ENCODE measurements around the gene ZC3H7A. TPM values are rescaled to one million over a fixed set of nuclear protein-coding genes. Genes with fewer than 3 reads are reported as not detected.
A peak's percentile ranks its signal among the peaks of the same experiment; 100 is the strongest.

Gene ZC3H7A
- total and polyA plus RNA-seq, 9 of the 15 experiments (the other 6 are each of a cell fraction or from before 2014, with no cell fraction given), result 19.8 to 49.1 (median 28.2) TPM

DNA sequence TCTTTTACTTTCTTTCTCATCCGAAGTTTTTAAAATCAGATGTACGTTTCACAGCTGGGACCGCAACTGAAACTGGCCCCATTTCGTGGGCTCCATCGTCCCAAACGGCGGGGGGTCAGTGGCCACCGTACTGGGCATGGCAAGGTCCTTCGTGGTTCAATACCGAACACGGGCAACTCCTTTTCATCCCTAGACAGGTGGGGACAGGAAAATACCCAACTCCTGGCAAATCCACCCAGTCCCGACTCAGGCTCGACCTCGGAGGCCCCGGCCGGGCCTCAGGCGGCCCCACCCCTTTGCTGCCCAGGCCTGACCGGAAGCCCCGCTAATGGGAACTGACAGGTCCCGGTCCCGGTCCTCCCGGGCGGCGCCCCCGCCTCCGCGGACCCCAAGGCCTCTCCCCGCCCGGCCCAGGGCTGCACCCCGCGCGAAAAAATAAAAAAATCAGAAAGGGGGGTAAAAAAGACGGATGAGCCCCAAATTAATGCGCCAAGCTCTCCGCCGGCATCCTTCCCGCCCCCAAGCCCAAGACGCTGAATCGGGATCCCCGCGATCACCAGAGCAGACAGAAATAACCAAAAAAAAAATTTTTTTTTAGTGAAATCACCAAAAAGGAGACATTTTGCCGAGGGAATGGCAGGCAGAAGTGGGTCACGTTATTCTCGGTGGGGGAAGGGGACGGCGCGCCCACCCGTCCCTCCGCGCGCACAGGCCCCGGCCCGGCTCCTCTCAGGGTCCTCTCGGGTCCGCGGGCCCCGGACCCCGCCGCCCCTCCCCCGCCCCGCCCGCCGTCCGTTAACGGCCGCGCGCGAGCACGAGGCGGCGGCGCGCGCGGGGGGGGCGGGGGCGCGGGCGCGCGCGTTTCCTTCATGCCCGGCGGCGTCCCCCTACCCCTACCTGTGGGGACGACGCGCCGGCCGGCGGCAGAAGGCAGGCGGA, 562 bp downstream of the ZC3H7A start (continued):
- TF ChIP-seq VEZF1 (CRISPR knock-in tag; IDR thresholded peaks at IDR 0.05) (peak; percentile 100), ZZZ3 (IDR thresholded peaks at IDR 0.05) (no peak), ZFX (CRISPR knock-in tag; IDR thresholded peaks at IDR 0.05) (peak; percentile 63), ZNF644 (tag; IDR thresholded peaks at IDR 0.05; ENCODE audit: low read depth) (0 out of 2 replicates have a peak, but pooled peaks have one; percentile 77), ASH1L (IDR thresholded peaks at IDR 0.05; ENCODE audit: borderline replicate concordance, low read depth, partially characterized antibody) (no peak), ZNF184 (CRISPR knock-in tag; IDR thresholded peaks at IDR 0.05) (no peak), CCNT2 (IDR thresholded peaks at IDR 0.05; ENCODE audit: borderline replicate concordance, extremely low read depth, insufficient read length, low read depth, low read length) (peak; percentile 67), ZNF551 (CRISPR knock-in tag; IDR thresholded peaks at IDR 0.05) (no peak), POLR2G (IDR thresholded peaks at IDR 0.05; ENCODE audit: low read depth, low read length) (peak; percentile 73), HDAC1 (IDR thresholded peaks at IDR 0.05) (peak in 1 of 2 experiments; percentile 60; a peak in 2 of 4 replicates), HDAC6 (IDR thresholded peaks at IDR 0.05; ENCODE audit: low read depth, low read length) (no peak), MTA2 (IDR thresholded peaks at IDR 0.05; ENCODE audit: low read depth) (no peak), RBM22 (IDR thresholded peaks at IDR 0.05; ENCODE audit: low read depth, low read length, poor library complexity, severe bottlenecking) (peak; percentile 49), ZNF79 (CRISPR knock-in tag; IDR thresholded peaks at IDR 0.05; ENCODE audit: low read depth) (no peak), ZNF766 (CRISPR knock-in tag; conservative IDR thresholded peaks at IDR 0.05) (peak; percentile 96), POLR2AphosphoS2 (IDR thresholded peaks at IDR 0.05; ENCODE audit: low read length) (no peak)
- TF ChIP-seq, protein P1, sequence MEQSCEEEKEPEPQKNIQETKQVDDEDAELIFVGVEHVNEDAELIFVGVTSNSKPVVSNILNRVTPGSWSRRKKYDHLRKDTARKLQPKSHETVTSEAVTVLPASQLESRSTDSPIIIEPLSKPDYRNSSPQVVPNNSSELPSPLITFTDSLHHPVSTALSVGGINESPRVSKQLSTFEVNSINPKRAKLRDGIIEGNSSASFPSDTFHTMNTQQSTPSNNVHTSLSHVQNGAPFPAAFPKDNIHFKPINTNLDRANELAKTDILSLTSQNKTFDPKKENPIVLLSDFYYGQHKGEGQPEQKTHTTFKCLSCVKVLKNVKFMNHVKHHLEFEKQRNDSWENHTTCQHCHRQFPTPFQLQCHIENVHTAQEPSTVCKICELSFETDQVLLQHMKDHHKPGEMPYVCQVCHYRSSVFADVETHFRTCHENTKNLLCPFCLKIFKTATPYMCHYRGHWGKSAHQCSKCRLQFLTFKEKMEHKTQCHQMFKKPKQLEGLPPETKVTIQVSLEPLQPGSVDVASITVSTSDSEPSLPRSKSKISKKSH (CRISPR knock-in tag; IDR thresholded peaks at IDR 0.05), result no peak
- TF ChIP-seq, protein P2, sequence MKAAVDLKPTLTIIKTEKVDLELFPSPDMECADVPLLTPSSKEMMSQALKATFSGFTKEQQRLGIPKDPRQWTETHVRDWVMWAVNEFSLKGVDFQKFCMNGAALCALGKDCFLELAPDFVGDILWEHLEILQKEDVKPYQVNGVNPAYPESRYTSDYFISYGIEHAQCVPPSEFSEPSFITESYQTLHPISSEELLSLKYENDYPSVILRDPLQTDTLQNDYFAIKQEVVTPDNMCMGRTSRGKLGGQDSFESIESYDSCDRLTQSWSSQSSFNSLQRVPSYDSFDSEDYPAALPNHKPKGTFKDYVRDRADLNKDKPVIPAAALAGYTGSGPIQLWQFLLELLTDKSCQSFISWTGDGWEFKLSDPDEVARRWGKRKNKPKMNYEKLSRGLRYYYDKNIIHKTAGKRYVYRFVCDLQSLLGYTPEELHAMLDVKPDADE (conservative IDR thresholded peaks at IDR 0.05; ENCODE audit: control insufficient read depth, low read depth, low read length), result peak; percentile 67; the same call in 1 of the 2 replicates
- TF ChIP-seq, protein P3, sequence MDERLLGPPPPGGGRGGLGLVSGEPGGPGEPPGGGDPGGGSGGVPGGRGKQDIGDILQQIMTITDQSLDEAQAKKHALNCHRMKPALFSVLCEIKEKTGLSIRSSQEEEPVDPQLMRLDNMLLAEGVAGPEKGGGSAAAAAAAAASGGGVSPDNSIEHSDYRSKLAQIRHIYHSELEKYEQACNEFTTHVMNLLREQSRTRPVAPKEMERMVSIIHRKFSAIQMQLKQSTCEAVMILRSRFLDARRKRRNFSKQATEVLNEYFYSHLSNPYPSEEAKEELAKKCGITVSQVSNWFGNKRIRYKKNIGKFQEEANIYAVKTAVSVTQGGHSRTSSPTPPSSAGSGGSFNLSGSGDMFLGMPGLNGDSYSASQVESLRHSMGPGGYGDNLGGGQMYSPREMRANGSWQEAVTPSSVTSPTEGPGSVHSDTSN (CRISPR knock-in tag; IDR thresholded peaks at IDR 0.05; ENCODE audit: low read depth), result no peak
- TF ChIP-seq, protein P3 (tag; conservative IDR thresholded peaks at IDR 0.05; ENCODE audit: low read depth), result no peak
